HEK293 (cell line): Measurements from ENCODE around the gene MSRB1.
A peak's percentile ranks its signal among the peaks of the same experiment; 100 is the strongest.

Source experiments
- BCL11B ChIP-seq: fragments of 450-650 bp; formaldehyde crosslinking; IDR thresholded peaks from 2 replicates; pipeline ENCODE4 v1.5.1; 2016; ENCODE audit warnings: low read depth, missing biosample characterization, missing genetic modification characterization
- FEZF1 ChIP-seq: fragments of 450-650 bp; formaldehyde crosslinking; IDR thresholded peaks from 2 replicates; pipeline ENCODE4 v1.5.1; 2016; ENCODE audit warnings: missing biosample characterization, missing genetic modification characterization
- GLI2 ChIP-seq: fragments of 450-650 bp; formaldehyde crosslinking; IDR thresholded peaks from 2 replicates; pipeline ENCODE4; 2017; ENCODE audit warnings: missing biosample characterization, missing genetic modification characterization, low read depth, borderline replicate concordance
- SETDB1 ChIP-seq: IDR thresholded peaks from one replicate; pipeline ENCODE4 v1.6.1; 2017; ENCODE audit warnings: mild to moderate bottlenecking, low read length, moderate library complexity, mixed read lengths; ENCODE audit not compliant: insufficient read length
- SP7 ChIP-seq: fragments of 450-650 bp; formaldehyde crosslinking; IDR thresholded peaks from 2 replicates; pipeline ENCODE4 v1.5.1; 2016; ENCODE audit warnings: missing biosample characterization, missing genetic modification characterization
- TRIM28 ChIP-seq: IDR thresholded peaks from 2 replicates; pipeline ENCODE4 v1.6.1; 2011; ENCODE audit warnings: low read length, control low read depth, borderline replicate concordance
- WT1 ChIP-seq: fragments of 450-650 bp; formaldehyde crosslinking; IDR thresholded peaks from 2 replicates; pipeline ENCODE4 v1.5.1; 2016; ENCODE audit warnings: missing biosample characterization, missing genetic modification characterization
- YY1 ChIP-seq: fragments of 450-650 bp; formaldehyde crosslinking; IDR thresholded peaks from 2 replicates; pipeline ENCODE4 v1.5.1; 2018; ENCODE audit warnings: missing biosample characterization, missing genetic modification characterization
- YY2 ChIP-seq: fragments of 450-650 bp; formaldehyde crosslinking; IDR thresholded peaks from 2 replicates; pipeline ENCODE4 v1.5.1; 2016; ENCODE audit warnings: missing biosample characterization, missing genetic modification characterization
- ZBTB7A ChIP-seq: fragments of 450-650 bp; formaldehyde crosslinking; IDR thresholded peaks from 2 replicates; pipeline ENCODE4 v1.5.1; 2016; ENCODE audit warnings: low read depth, missing biosample characterization, missing genetic modification characterization
- ZFP37 ChIP-seq: fragments of 450-650 bp; formaldehyde crosslinking; IDR thresholded peaks from 2 replicates; pipeline ENCODE4 v1.5.1; 2016; ENCODE audit warnings: missing biosample characterization, missing genetic modification characterization
- ZNF138 ChIP-seq: fragments of 450-650 bp; formaldehyde crosslinking; IDR thresholded peaks from 2 replicates; pipeline ENCODE4 v1.5.1; 2016; ENCODE audit warnings: missing biosample characterization, missing genetic modification characterization, borderline replicate concordance
- ZNF140 ChIP-seq: fragments of 450-650 bp; formaldehyde crosslinking; IDR thresholded peaks from 2 replicates; pipeline ENCODE4 v1.5.1; 2016; ENCODE audit warnings: missing biosample characterization, missing genetic modification characterization
- ZNF24 ChIP-seq: fragments of 450-650 bp; formaldehyde crosslinking; IDR thresholded peaks from 2 replicates; pipeline ENCODE4 v1.5.1; 2016; ENCODE audit warnings: missing biosample characterization, missing genetic modification characterization
- ZNF311 ChIP-seq: fragments of 450-650 bp; formaldehyde crosslinking; IDR thresholded peaks from 2 replicates; pipeline ENCODE4 v1.5.1; 2017; ENCODE audit warnings: missing biosample characterization, missing genetic modification characterization, borderline replicate concordance
- ZNF335 ChIP-seq: fragments of 450-650 bp; formaldehyde crosslinking; conservative IDR thresholded peaks from 2 replicates; pipeline ENCODE4 v1.5.1; 2016; ENCODE audit warnings: missing biosample characterization, missing genetic modification characterization
- ZNF341 ChIP-seq: fragments of 450-650 bp; formaldehyde crosslinking; IDR thresholded peaks from 2 replicates; pipeline ENCODE4; 2016; ENCODE audit warnings: low read depth, missing biosample characterization, missing genetic modification characterization
- ZNF391 ChIP-seq: fragments of 450-650 bp; formaldehyde crosslinking; IDR thresholded peaks from 2 replicates; pipeline ENCODE4 v1.5.1; 2016; ENCODE audit warnings: low read depth, missing biosample characterization, missing genetic modification characterization, borderline replicate concordance
- ZNF423 ChIP-seq: fragments of 450-650 bp; formaldehyde crosslinking; IDR thresholded peaks from 2 replicates; pipeline ENCODE4 v1.5.1; 2016; ENCODE audit warnings: missing biosample characterization, missing genetic modification characterization
- ZNF610 ChIP-seq: fragments of 450-650 bp; formaldehyde crosslinking; IDR thresholded peaks from 2 replicates; pipeline ENCODE4 v1.5.1; 2016; ENCODE audit warnings: missing biosample characterization, missing genetic modification characterization, borderline replicate concordance
- ZNF624 ChIP-seq: fragments of 450-650 bp; formaldehyde crosslinking; IDR thresholded peaks from 2 replicates; pipeline ENCODE4 v1.5.1; 2017; ENCODE audit warnings: missing biosample characterization, missing genetic modification characterization
- TF ChIP-seq, protein P1 (sequence below): fragments of 450-650 bp; formaldehyde crosslinking; IDR thresholded peaks from 2 replicates; pipeline ENCODE4 v1.5.1; 2016; ENCODE audit warnings: missing biosample characterization, missing genetic modification characterization
- TF ChIP-seq, protein P2 (sequence below): sonication (generic); formaldehyde crosslinking; IDR thresholded peaks from 2 replicates; pipeline ENCODE4 v1.8.1; 2022; ENCODE audit warnings: mild to moderate bottlenecking, moderate library complexity, missing genetic modification reagents
- TF ChIP-seq, protein P3 (sequence below): fragments of 450-650 bp; formaldehyde crosslinking; IDR thresholded peaks from 2 replicates; pipeline ENCODE4 v1.5.1; 2016; ENCODE audit warnings: missing biosample characterization, missing genetic modification characterization
- TF ChIP-seq, protein P4 (sequence below): fragments of 450-650 bp; formaldehyde crosslinking; optimal IDR thresholded peaks from 2 replicates; pipeline ENCODE3; 2016; ENCODE audit warnings: missing biosample characterization, mild to moderate bottlenecking, missing genetic modification characterization
- TF ChIP-seq, protein P5 (sequence below): fragments of 450-650 bp; formaldehyde crosslinking; IDR thresholded peaks from 2 replicates; pipeline ENCODE4 v1.5.1; 2016; ENCODE audit warnings: missing biosample characterization, missing genetic modification characterization

The MSRB1 gene

DNA sequence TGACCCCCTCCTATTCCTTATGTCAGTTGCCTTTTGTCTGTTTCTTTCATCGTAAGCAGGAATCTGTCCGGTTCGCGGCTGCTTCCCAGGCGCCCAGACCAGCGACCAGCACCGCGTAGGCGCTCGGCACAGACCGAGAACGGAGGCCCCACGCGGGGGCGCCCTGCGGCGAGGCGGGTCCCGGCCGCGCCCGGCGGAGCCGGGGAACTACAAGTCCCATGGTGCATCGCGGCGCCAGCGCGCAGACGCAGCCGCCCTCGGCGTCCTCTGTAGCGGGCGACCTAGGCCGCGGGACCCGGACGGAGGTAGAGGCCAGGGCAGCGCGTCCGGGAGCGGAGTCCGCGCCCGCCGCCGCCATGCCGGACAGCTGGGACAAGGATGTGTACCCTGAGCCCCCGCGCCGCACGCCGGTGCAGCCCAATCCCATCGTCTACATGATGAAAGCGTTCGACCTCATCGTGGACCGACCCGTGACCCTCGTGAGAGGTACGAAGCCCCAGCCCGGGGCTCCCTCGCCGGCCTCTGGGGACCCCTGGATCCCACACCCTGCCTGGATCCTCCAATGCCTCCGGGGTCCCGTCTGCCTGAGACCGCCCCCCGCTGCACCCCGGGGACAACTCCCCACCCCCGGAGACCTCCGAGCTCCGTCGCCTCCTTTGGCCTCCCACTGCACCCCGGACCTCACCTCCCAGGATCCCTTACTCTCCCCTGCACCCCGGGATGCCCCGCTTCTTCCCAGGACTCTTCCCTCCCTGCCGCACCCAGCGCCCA is 16.5 kb upstream of the MSRB1 start, which contains the start of gene NDUFB10 (continued):
- TF ChIP-seq ZNF140 (tag by site-specific recombination) (no peak), ZFP37 (tag by site-specific recombination) (0 out of 2 replicates have a peak, but pooled peaks have one; percentile 43), ZNF335 (tag by site-specific recombination) (peak; percentile 87), BCL11B (peak; percentile 47; the same call in 1 of the 2 replicates), ZNF341 (tag by site-specific recombination) (0 out of 2 replicates have a peak, but pooled peaks have one; percentile 11), ZNF391 (tag by site-specific recombination) (0 out of 2 replicates have a peak, but pooled peaks have one; percentile 21), ZBTB7A (tag by site-specific recombination) (peak; percentile 90), SETDB1 (no peak), WT1 (tag by site-specific recombination) (no peak), YY2 (tag by site-specific recombination) (peak; percentile 71), ZNF624 (tag by site-specific recombination) (no peak), FEZF1 (tag by site-specific recombination) (no peak), TRIM28 (peak; percentile 73; the same call in 1 of the 2 replicates), ZNF311 (tag by site-specific recombination) (no peak), SP7 (0 out of 2 replicates have a peak, but pooled peaks have one; percentile 70), ZNF423 (tag by site-specific recombination) (0 out of 2 replicates have a peak, but pooled peaks have one; percentile 38), ZNF24 (tag by site-specific recombination) (0 out of 2 replicates have a peak, but pooled peaks have one; percentile 29), GLI2 (no peak), YY1 (peak; percentile 79), ZNF610 (tag by site-specific recombination) (0 out of 2 replicates have a peak, but pooled peaks have one; percentile 10), ZNF138 (tag by site-specific recombination) (no peak)
- TF ChIP-seq, protein P1, sequence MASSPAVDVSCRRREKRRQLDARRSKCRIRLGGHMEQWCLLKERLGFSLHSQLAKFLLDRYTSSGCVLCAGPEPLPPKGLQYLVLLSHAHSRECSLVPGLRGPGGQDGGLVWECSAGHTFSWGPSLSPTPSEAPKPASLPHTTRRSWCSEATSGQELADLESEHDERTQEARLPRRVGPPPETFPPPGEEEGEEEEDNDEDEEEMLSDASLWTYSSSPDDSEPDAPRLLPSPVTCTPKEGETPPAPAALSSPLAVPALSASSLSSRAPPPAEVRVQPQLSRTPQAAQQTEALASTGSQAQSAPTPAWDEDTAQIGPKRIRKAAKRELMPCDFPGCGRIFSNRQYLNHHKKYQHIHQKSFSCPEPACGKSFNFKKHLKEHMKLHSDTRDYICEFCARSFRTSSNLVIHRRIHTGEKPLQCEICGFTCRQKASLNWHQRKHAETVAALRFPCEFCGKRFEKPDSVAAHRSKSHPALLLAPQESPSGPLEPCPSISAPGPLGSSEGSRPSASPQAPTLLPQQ (tag by site-specific recombination), result peak; percentile 73; the same call in 1 of the 2 replicates
- TF ChIP-seq, protein P2, sequence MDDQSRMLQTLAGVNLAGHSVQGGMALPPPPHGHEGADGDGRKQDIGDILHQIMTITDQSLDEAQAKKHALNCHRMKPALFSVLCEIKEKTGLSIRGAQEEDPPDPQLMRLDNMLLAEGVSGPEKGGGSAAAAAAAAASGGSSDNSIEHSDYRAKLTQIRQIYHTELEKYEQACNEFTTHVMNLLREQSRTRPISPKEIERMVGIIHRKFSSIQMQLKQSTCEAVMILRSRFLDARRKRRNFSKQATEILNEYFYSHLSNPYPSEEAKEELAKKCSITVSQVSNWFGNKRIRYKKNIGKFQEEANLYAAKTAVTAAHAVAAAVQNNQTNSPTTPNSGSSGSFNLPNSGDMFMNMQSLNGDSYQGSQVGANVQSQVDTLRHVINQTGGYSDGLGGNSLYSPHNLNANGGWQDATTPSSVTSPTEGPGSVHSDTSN (CRISPR knock-in tag), result no peak; the same call in 1 of the 2 replicates
- TF ChIP-seq, protein P3, sequence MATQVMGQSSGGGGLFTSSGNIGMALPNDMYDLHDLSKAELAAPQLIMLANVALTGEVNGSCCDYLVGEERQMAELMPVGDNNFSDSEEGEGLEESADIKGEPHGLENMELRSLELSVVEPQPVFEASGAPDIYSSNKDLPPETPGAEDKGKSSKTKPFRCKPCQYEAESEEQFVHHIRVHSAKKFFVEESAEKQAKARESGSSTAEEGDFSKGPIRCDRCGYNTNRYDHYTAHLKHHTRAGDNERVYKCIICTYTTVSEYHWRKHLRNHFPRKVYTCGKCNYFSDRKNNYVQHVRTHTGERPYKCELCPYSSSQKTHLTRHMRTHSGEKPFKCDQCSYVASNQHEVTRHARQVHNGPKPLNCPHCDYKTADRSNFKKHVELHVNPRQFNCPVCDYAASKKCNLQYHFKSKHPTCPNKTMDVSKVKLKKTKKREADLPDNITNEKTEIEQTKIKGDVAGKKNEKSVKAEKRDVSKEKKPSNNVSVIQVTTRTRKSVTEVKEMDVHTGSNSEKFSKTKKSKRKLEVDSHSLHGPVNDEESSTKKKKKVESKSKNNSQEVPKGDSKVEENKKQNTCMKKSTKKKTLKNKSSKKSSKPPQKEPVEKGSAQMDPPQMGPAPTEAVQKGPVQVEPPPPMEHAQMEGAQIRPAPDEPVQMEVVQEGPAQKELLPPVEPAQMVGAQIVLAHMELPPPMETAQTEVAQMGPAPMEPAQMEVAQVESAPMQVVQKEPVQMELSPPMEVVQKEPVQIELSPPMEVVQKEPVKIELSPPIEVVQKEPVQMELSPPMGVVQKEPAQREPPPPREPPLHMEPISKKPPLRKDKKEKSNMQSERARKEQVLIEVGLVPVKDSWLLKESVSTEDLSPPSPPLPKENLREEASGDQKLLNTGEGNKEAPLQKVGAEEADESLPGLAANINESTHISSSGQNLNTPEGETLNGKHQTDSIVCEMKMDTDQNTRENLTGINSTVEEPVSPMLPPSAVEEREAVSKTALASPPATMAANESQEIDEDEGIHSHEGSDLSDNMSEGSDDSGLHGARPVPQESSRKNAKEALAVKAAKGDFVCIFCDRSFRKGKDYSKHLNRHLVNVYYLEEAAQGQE, result peak; percentile 35; the same call in 1 of the 2 replicates
- TF ChIP-seq, protein P4, sequence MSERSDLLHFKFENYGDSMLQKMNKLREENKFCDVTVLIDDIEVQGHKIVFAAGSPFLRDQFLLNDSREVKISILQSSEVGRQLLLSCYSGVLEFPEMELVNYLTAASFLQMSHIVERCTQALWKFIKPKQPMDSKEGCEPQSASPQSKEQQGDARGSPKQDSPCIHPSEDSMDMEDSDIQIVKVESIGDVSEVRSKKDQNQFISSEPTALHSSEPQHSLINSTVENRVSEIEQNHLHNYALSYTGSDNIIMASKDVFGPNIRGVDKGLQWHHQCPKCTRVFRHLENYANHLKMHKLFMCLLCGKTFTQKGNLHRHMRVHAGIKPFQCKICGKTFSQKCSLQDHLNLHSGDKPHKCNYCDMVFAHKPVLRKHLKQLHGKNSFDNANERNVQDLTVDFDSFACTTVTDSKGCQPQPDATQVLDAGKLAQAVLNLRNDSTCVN (tag by site-specific recombination), result peak; percentile 92
- TF ChIP-seq, protein P5, sequence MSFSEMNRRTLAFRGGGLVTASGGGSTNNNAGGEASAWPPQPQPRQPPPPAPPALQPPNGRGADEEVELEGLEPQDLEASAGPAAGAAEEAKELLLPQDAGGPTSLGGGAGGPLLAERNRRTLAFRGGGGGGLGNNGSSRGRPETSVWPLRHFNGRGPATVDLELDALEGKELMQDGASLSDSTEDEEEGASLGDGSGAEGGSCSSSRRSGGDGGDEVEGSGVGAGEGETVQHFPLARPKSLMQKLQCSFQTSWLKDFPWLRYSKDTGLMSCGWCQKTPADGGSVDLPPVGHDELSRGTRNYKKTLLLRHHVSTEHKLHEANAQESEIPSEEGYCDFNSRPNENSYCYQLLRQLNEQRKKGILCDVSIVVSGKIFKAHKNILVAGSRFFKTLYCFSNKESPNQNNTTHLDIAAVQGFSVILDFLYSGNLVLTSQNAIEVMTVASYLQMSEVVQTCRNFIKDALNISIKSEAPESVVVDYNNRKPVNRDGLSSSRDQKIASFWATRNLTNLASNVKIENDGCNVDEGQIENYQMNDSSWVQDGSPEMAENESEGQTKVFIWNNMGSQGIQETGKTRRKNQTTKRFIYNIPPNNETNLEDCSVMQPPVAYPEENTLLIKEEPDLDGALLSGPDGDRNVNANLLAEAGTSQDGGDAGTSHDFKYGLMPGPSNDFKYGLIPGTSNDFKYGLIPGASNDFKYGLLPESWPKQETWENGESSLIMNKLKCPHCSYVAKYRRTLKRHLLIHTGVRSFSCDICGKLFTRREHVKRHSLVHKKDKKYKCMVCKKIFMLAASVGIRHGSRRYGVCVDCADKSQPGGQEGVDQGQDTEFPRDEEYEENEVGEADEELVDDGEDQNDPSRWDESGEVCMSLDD, result peak; percentile 68
